Sigmoid colon (tissue), 3 donors: ENCODE results near the gene LIN52.

Source experiments
- CTCF ChIP-seq, 4 experiments: fragments of 450-650 bp in 3 of 4; fragments of 200-600 bp in 1 of 4; IDR thresholded peaks; one replicate each; pipeline ENCODE4 v1.5.1; 2016 to 2019; ENCODE audit warnings: antibody characterized with exemption in 4 of 4, mild to moderate bottlenecking in 3 of 4, moderate library complexity in 2 of 4
- POLR2A ChIP-seq, 2 donors: fragments of 450-650 bp; IDR thresholded peaks; one replicate each; pipeline ENCODE4 v1.6.1; 2016; ENCODE audit warnings: antibody characterized with exemption in 2 of 2, mild to moderate bottlenecking in 2 of 2, moderate library complexity in 2 of 2

DNA sequence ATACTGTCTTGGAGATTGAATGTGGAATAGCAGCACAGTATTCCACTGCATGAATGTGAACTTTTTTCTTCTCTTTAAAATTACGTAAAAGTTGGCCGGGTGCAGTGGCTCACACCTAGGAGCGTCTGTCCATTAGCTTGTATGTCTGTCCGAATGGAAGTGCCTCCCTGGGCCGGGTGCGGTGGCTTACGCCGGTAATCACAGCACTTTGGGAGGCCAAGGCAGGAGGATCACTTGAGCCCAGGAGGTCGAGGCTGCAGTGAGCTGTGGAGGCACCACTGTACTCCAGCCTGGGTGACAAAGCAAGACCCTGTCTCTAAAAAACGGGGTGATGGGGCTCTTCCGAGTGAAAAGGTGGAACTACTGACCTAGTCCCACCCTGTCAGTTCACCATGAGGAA, 131.9 kb downstream of the LIN52 start:
- no peak for TF ChIP-seq CTCF (IDR thresholded peaks at IDR 0.05)
- TF ChIP-seq POLR2A (IDR thresholded peaks at IDR 0.05), result no peak
